Activated CD8-positive, alpha-beta memory T cell treated with anti-CD3 and anti-CD28 coated beads, Interleukin-2, amount 50 U/mL, for 1 hour (primary cell): Measurements from ENCODE around the gene ADISSP.
A peak's percentile ranks its signal among the peaks of the same experiment; 100 is the strongest.

Source experiments
- DNase-seq: peaks from one replicate; pipeline ENCODE4 v3.0.0-alpha.2; 2020; ENCODE audit errors: extremely low read depth

ADISSP gene

DNA sequence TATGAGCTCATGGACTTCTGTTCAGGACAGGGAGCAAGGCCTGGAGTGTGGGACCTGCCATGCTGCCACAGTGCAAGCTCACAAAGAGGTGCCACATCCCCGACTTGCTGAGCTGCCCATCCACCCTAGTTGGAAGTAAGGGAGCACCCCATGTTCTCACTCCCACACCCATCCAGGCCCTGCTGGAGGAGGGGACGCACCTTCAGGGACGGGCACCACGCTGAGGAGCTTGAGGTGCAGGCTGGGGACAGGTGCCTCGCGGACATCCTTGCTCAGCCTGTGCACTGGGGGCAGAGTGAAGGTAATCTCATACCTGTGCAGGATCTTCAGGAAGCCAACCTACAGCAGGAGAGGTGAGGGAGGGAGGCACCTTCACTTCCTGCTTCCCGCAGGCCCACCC, 12.3 kb downstream of the ADISSP start:
- no peak for DNase-seq

- no peak for DNase-seq
Observed at GRCh38 chr20:3754276-3754630, 13.3 kb downstream of the ADISSP start.

DNA sequence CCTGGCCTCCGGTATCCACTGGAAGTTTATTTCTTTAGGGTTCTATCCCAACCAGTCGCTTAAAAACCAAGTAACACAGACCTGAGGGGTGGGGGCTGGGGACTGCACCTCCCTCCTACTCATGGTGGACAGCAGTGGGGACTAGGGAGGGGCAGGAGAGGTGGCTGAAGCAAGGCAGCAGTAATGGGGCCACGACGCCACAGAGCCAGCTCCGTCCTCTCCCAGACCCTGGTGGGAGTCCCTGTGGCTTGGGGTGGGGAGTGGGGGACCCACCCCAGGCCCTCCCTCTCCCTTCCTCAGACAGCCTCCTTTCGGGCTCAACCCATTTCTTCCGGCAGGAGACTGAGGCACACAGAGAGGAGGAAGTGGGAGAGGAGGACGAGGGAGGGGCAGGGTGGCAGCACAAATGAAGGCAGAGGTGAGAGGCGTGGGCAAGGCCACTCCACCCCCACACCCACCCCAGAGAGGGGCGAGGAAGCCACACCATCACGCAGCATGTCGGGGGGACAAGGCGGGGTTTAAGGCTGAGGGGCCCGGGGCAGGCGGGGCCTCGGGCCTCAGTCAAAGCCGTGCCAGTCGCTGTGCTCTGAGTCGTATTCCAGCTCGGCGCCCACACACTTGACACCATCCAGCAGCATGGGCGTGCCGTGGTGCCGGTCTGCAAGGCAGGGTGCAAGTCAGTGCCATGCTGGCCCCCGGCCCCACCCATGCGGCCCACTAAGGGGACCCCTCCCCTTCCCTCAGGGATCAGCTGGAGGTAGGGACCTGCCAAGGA, 13.9 kb downstream of the ADISSP start:
- no peak for DNase-seq

GRCh38 chr20:3753098-3753497, 14.5 kb downstream of the ADISSP start:
- DNase-seq, result no peak

GRCh38 chr20:3752386-3752759, 15.2 kb downstream of the ADISSP start:
- no peak for DNase-seq

DNA sequence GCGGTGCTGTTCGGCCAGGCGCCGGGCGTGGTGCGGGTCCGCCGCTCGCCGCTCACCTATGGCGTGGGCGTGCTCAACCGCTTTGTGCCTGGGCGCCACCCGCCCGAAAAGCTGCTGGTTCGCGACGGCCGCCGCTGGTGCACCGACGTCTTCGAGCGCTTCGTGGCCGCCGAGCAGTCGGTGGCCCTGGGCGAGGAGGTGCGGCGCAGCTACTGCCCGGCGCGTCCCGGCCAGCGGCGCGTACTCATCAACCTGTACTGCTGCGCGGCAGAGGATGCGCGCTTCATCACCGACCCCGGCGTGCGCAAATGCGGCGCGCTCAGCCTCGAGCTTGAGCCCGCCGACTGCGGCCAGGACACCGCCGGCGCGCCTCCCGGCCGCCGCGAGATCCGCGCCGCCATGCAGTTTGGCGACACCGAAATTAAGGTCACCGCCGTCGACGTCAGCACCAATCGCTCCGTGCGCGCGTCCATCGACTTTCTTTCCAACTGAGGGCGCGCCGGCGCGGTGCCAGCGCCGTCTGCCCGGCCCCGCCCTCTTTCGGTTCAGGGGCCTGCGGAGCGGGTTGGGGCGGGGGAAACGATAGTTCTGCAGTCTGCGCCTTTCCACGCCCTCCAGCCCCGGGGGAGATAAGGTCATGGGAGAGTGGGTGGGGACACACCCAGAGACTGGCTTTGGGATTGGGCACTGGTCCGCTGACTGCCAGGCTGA, 15.7 kb downstream of the ADISSP start:
- no peak for DNase-seq

DNA sequence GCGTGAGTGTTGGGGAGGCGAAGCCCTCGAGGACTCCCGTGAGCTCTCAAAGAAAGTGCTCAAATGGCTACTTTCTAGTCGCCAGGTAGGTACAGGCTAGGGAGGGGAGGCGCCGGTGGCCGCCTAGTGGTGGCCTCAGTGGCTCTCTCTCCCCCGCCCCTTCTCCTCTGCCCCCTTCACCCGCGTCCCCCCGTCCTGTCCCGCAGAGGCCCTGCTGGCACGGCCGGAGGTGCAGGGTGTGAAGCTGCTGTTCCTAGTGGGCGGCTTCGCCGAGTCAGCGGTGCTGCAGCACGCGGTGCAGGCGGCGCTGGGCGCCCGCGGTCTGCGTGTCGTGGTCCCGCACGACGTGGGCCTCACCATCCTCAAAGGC, 16.3 kb downstream of the ADISSP start:
- no peak for DNase-seq

GRCh38 chr20:3749689-3750531, 17.6 kb downstream of the ADISSP start:
- DNase-seq, result no peak

DNA sequence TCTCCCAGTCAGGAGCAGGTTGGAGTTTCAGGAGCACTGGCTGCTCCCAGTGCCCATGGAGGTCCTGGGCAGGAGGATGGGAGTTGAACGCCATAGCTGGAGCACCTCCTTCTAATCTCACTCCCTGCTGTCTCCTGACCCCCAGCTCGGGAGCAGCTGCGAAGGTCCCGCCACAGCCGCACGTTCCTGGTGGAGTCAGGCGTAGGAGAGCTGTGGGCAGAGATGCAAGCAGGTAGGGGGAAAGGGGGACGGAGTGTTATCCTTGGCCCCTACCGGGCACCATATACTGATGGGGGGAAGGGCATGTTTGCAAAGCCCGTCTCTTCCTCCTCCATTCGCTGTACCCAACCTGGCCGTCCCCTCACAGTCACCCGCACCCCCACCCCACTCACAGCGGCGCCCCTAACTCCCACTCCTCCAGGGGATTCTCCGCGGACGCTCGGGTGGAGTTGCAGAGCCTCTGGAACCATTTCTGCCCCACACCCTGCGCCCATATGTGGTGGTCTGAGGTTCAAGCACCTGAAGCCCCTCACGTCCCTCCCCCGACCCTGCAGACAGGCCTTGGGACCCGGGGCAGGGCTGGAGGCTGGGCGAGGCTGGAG, 18.4 kb downstream of the ADISSP start:
- DNase-seq, result no peak

DNA sequence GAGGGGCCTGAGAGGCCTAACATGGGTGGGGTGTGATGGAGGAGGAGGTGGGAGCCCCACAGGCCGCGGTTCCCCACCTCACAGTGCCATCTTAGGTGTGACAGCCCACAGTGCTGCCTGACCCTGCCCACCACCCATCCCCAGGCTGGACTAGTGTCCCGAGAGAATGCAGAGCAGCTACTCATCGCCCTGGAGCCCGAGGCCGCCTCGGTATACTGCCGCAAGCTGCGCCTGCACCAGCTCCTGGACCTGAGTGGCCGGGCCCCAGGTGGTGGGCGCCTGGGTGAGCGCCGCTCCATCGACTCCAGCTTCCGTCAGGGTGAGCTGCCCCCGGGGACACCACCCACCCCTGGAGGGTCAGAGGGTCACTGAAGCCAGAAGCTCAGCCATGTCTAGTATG, 19.5 kb downstream of the ADISSP start:
- DNase-seq, result no peak

- DNase-seq, result no peak
Observed at GRCh38 chr20:3747471-3747870, 20.1 kb downstream of the ADISSP start.

DNA sequence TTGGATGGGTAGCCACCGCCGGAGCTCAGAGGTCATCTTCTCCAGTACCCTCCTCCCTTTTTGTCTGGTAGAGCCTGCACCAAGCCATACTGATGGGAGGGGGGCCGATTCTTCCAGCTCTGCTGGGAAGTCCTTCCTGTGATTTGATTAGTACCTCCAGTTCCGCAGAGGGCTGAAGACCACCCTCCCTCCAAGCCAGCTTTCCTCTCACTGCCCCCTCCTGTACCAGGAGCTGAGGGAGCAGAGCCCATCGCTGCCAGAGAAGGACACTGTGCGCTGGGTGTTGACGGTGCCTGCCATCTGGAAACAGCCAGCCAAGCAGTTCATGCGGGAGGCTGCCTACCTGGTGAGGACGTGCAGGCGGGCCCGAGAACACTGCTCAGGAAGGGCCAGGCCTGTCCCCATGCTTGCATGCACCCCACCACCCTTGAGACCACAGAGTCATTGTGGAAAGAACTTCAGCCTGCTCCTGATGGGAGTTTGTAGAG, 21.8 kb downstream of the ADISSP start:
- no peak for DNase-seq

GRCh38 chr20:3744806-3745685, 22.5 kb downstream of the ADISSP start:
- DNase-seq, result peak; percentile 64

- DNase-seq, result no peak
Observed at GRCh38 chr20:3744037-3744436, 23.5 kb downstream of the ADISSP start.

DNA sequence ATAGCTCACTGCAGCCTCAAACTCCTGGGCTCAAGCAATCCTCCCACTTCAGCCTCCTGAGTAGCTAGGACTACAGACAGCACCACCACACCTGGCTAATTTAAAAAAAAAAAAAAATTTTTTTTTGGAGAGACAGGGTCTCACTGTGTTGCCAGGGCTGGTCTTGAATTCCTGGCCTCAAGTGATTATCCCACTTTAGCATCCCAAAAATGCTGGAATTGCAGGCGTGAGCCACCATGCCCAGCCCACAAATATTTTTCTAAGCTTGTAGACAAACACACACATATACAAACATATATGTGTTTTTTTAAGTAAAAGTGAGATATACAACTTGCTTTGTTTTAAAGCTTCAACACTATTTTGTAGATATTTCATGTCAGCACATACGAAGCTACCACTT, 24.3 kb downstream of the ADISSP start:
- no peak for DNase-seq

GRCh38 chr20:3741836-3742458, 25.6 kb downstream of the ADISSP start:
- no peak for DNase-seq

DNA sequence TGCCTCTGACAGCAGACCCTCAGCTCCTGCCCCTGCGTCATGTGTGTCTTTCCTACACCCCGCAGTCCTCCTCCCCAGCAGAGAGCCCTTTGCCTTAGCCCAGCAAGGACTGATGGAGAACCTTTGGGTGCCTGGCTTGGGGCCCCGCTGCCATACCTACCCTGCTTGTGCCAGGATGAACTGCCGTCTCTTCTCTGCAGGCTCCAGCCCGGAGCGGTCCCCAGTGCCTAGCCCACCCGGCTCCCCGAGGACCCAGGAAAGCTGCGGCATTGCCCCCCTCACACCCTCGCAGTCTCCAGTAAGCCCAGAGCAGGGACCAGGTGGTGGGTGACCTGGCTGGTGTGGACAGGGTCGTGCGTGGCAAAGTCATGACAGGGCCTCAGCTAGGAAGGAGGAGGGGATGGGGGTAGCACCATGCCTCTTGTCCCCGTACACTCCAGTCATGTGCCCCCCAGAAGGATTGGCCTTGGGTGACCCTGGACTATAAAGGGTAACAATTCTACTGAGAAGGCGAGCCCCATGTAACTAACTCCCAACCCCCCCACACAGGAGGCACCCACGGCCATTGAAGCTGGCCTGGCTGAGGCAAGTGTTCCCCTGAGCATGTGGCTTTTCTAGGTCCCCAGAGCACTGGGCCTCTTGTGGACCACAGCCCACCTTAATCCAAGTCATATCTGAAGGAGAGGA, 26.8 kb downstream of the ADISSP start:
- no peak for DNase-seq

DNA sequence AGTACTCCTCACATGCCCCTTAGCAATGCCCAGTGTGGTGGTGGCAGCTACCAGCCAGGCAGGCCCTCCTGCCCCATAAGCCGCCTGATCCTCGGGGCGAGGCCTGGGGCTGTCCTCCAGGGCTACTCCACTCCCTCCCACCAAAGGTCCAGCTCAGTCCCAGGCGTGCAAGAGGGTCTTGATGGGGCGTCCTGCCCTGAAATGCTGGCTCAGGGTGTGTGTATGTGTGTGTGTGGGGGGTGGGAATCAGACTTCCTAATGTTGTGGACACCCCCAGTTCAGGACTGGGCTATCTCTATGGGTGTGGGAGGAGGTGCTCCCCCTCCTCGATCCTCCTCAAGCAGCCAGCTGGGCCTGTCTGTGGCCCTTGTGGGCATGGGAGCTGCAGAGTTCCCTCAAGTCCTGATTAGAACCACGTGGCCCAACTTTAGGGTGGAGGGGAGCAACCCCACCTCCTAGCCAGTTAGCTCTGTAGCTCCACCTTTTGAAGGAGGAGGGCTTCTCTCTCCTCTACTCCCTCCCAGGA, 27.6 kb downstream of the ADISSP start:
- DNase-seq, result no peak

GRCh38 chr20:3739054-3739925, 28.3 kb downstream of the ADISSP start:
- DNase-seq, result no peak
